HepG2 (cell line): ENCODE measurements around the gene RTEL1. TPM values are rescaled to one million over a fixed set of nuclear protein-coding genes. Genes with fewer than 3 reads are reported as not detected.
A peak's percentile ranks its signal among the peaks of the same experiment; 100 is the strongest.

Experiments used
- CBX2 ChIP-seq, 2 experiments: fragments of 200-600 bp in 1 of 2; sonication (generic); formaldehyde crosslinking in 1 of 2; IDR thresholded peaks; 2 replicates each; pipeline versions ENCODE4 v1.7.0 to v1.8.1; 2018 to 2022; ENCODE audit warnings: low read depth in 2 of 2, low read length in 1 of 2, mild to moderate bottlenecking in 1 of 2, missing genetic modification reagents in 1 of 2
- GABPB1 ChIP-seq: IDR thresholded peaks from 2 replicates; pipeline ENCODE4 v1.6.1; 2016; ENCODE audit warnings: mild to moderate bottlenecking, missing genetic modification reagents, moderate library complexity, missing compliant biosample characterization
- KDM6A ChIP-seq: IDR thresholded peaks from 2 replicates; pipeline ENCODE4 v1.6.1; 2016; ENCODE audit warnings: low read depth
- MTA1 ChIP-seq: sonication (generic); formaldehyde crosslinking; IDR thresholded peaks from 2 replicates; pipeline ENCODE4 v1.4.0; 2020; ENCODE audit warnings: missing genetic modification reagents, mild to moderate bottlenecking, borderline replicate concordance
- MXD4 ChIP-seq: IDR thresholded peaks from 2 replicates; pipeline ENCODE4 v1.6.1; 2016; ENCODE audit warnings: mild to moderate bottlenecking, missing biosample characterization, missing genetic modification reagents
- POLR2AphosphoS2 ChIP-seq: IDR thresholded peaks from 2 replicates; pipeline ENCODE4 v1.6.1; 2011; ENCODE audit warnings: low read depth, low read length, improper control_type of control experiment
- SAP130 ChIP-seq: IDR thresholded peaks from 2 replicates; pipeline ENCODE4 v1.6.1; 2016; ENCODE audit warnings: low read depth
- SOX5 ChIP-seq: IDR thresholded peaks from 2 replicates; pipeline ENCODE4 v1.6.1; 2016; ENCODE audit warnings: borderline replicate concordance
- TCF12 ChIP-seq, 2 experiments: fragments of 450-650 bp in 1 of 2; sonication (generic) in 1 of 2; formaldehyde crosslinking in 1 of 2; IDR thresholded peaks; 2 replicates each; pipeline versions ENCODE4 v1.6.1 to v1.8.0; 2017 to 2022; ENCODE audit warnings: antibody characterized with exemption in 1 of 2, mild to moderate bottlenecking in 1 of 2, missing genetic modification reagents in 1 of 2, moderate library complexity in 1 of 2
- TP53 ChIP-seq: sonication (generic); formaldehyde crosslinking; conservative IDR thresholded peaks from 2 replicates; pipeline ENCODE4 v1.4.0; 2020; ENCODE audit warnings: missing genetic modification reagents
- TRIM24 ChIP-seq: sonication (generic); formaldehyde crosslinking; IDR thresholded peaks from 2 replicates; pipeline ENCODE4 v1.8.0; 2022; ENCODE audit warnings: mild to moderate bottlenecking, missing genetic modification reagents
- ZNF124 ChIP-seq: sonication (generic); formaldehyde crosslinking; IDR thresholded peaks from 2 replicates; pipeline ENCODE4 v1.4.0; 2020; ENCODE audit warnings: missing genetic modification reagents
- ZNF484 ChIP-seq: sonication (generic); formaldehyde crosslinking; IDR thresholded peaks from 2 replicates; pipeline ENCODE4 v1.5.1; 2020; ENCODE audit warnings: mild to moderate bottlenecking, low read depth, missing genetic modification reagents, borderline replicate concordance
- ZNF567 ChIP-seq: sonication (generic); formaldehyde crosslinking; IDR thresholded peaks from 2 replicates; pipeline ENCODE4 v1.8.1; 2023; ENCODE audit warnings: mild to moderate bottlenecking, missing genetic modification reagents, borderline replicate concordance
- ZNF589 ChIP-seq: sonication (generic); formaldehyde crosslinking; conservative IDR thresholded peaks from 2 replicates; pipeline ENCODE4 v1.8.0; 2022; ENCODE audit warnings: mild to moderate bottlenecking, moderate library complexity, missing genetic modification reagents
- ZNF75D ChIP-seq: sonication (generic); formaldehyde crosslinking; IDR thresholded peaks from 2 replicates; pipeline ENCODE4 v1.8.1; 2023; ENCODE audit warnings: missing genetic modification reagents, mild to moderate bottlenecking, borderline replicate concordance
- ZNF883 ChIP-seq: sonication (generic); formaldehyde crosslinking; IDR thresholded peaks from 2 replicates; pipeline ENCODE4 v1.5.1; 2020; ENCODE audit warnings: mild to moderate bottlenecking, missing genetic modification reagents; ENCODE audit errors: not compliant biosample characterization
- polyA plus RNA-seq, 8 experiments: library from polyadenylated mRNA; depleted of rRNA in 3 of 8; stranded (reverse) in 7 of 8; unstranded in 1 of 8; fragments of >200 nt; fragmentation: Illumina TruSeq in 4 of 8; extraction: Trizol in 4 of 8; gene quantifications; 2 replicates each; pipeline versions ENCODE4 v1.2.1 to v1.2.3, GENCODE V29; 2011 to 2016; ENCODE audit warnings: low read depth in 4 of 8, missing spikeins in 1 of 8, mixed read lengths in 1 of 8; ENCODE audit not compliant: insufficient read depth in 1 of 8
- total RNA-seq, 5 experiments: library from RNA; depleted of rRNA; stranded (reverse); fragments of >200 nt; fragmentation: Illumina TruSeq; extraction: Trizol; gene quantifications; 2 replicates each; pipeline ENCODE4 v1.2.3, GENCODE V29; 2016; ENCODE audit warnings: low read depth in 1 of 5
- TF ChIP-seq, protein P1 (sequence below): sonication (generic); formaldehyde crosslinking; IDR thresholded peaks from 2 replicates; pipeline ENCODE4 v1.4.0; 2020; ENCODE audit warnings: missing genetic modification reagents
- TF ChIP-seq, protein P2 (sequence below): sonication (generic); formaldehyde crosslinking; IDR thresholded peaks from 2 replicates; pipeline ENCODE4 v1.4.0; 2020; ENCODE audit warnings: missing genetic modification reagents; ENCODE audit errors: not compliant biosample characterization
- TF ChIP-seq, protein P3 (sequence below): sonication (generic); formaldehyde crosslinking; IDR thresholded peaks from 2 replicates; pipeline ENCODE4 v1.8.1; 2023; ENCODE audit warnings: mild to moderate bottlenecking, inconsistent platforms, moderate library complexity, missing genetic modification reagents, borderline replicate concordance
- TF ChIP-seq, protein P4 (sequence below): sonication (generic); formaldehyde crosslinking; IDR thresholded peaks from 2 replicates; pipeline ENCODE4 v1.4.0; 2020; ENCODE audit warnings: missing genetic modification reagents

RTEL1 gene
- total and polyA plus RNA-seq, 2 of the 13 experiments (the other 11 are each of a cell fraction or from before 2014, with no cell fraction given): 21.8 to 36.4 TPM

DNA sequence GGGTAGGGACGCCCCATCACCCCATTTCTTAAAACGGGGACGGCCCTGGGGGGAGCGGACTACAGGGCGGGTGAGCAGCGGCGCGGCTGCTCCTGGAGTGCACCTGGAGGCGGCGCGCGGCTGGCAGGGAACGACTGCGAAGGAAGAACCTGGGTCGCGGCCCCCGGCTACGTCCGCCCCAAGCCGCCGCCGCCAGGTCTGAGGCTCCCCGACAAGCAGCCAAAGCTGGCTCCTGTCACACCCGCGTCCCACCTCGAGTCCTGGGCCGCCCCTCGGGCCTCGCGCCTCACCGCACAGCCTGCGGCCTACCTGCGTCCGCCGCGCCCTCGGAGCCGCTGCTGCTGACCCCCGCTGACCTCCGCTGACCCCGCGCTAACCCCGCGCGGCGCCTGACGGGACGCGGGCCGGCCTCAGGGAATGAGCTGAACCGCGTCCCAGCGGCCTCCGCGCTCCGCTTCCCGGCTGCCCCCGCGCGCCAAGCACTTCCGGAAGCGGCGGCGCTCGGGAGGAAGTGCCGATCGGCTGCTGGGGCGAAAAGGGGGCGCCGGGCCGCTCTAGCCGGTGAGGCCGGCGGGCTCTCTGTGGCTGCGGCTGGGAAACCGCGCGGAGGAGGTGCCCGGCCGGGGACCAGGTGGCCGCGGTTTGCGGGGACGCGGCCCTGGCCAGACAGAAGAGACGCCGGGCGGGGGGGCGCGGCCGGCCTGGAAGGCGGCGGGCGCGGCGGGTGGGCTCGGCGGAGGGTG lies 49.6 kb downstream of the RTEL1 start, which contains the start of the genes ARFRP1 and ZGPAT (continued):
- TF ChIP-seq TCF12 (IDR thresholded peaks at IDR 0.05) (no peak), TCF12 (CRISPR knock-in tag; IDR thresholded peaks at IDR 0.05) (peak; percentile 94; the same call in 1 of the 2 replicates), TP53 (CRISPR knock-in tag) (no peak), ZNF567 (CRISPR knock-in tag) (peak; percentile 93), MXD4 (CRISPR knock-in tag) (peak; percentile 93), SAP130 (CRISPR knock-in tag) (peak; percentile 99), KDM6A (CRISPR knock-in tag) (no peak), ZNF883 (peak; percentile 94), MTA1 (CRISPR knock-in tag) (peak; percentile 59; the same call in 1 of the 2 replicates), CBX2 (IDR thresholded peaks at IDR 0.05; ENCODE audit: low read depth, low read length) (no peak), CBX2 (CRISPR knock-in tag; IDR thresholded peaks at IDR 0.05; ENCODE audit: low read depth) (no peak), POLR2AphosphoS2 (no peak), SOX5 (CRISPR knock-in tag) (peak; percentile 73), ZNF589 (CRISPR knock-in tag) (no peak; the same call in 1 of the 2 replicates), ZNF124 (CRISPR knock-in tag) (peak; percentile 94), GABPB1 (CRISPR knock-in tag) (peak; percentile 94), TRIM24 (CRISPR knock-in tag) (no peak), ZNF484 (CRISPR knock-in tag) (no peak), ZNF75D (CRISPR knock-in tag) (peak; percentile 78; the same call in 1 of the 2 replicates)
- TF ChIP-seq, protein P1, sequence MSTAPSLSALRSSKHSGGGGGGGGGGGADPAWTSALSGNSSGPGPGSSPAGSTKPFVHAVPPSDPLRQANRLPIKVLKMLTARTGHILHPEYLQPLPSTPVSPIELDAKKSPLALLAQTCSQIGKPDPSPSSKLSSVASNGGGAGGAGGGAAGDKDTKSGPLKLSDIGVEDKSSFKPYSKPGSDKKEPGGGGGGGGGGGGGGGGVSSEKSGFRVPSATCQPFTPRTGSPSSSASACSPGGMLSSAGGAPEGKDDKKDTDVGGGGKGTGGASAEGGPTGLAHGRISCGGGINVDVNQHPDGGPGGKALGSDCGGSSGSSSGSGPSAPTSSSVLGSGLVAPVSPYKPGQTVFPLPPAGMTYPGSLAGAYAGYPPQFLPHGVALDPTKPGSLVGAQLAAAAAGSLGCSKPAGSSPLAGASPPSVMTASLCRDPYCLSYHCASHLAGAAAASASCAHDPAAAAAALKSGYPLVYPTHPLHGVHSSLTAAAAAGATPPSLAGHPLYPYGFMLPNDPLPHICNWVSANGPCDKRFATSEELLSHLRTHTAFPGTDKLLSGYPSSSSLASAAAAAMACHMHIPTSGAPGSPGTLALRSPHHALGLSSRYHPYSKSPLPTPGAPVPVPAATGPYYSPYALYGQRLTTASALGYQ (CRISPR knock-in tag): peak; percentile 93
- TF ChIP-seq, protein P2, sequence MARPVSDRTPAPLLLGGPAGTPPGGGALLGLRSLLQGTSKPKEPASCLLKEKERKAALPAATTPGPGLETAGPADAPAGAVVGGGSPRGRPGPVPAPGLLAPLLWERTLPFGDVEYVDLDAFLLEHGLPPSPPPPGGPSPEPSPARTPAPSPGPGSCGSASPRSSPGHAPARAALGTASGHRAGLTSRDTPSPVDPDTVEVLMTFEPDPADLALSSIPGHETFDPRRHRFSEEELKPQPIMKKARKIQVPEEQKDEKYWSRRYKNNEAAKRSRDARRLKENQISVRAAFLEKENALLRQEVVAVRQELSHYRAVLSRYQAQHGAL (CRISPR knock-in tag): peak; percentile 21
- TF ChIP-seq, protein P3, sequence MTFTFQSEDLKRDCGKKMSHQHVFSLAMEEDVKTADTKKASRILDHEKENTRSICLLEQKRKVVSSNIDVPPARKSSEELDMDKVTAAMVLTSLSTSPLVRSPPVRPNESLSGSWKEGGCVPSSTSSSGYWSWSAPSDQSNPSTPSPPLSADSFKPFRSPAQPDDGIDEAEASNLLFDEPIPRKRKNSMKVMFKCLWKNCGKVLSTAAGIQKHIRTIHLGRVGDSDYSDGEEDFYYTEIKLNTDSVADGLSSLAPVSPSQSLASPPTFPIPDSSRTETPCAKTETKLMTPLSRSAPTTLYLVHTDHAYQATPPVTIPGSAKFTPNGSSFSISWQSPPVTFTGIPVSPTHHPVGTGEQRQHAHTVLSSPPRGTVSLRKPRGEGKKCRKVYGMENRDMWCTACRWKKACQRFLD: peak; percentile 99
- TF ChIP-seq, protein P4, sequence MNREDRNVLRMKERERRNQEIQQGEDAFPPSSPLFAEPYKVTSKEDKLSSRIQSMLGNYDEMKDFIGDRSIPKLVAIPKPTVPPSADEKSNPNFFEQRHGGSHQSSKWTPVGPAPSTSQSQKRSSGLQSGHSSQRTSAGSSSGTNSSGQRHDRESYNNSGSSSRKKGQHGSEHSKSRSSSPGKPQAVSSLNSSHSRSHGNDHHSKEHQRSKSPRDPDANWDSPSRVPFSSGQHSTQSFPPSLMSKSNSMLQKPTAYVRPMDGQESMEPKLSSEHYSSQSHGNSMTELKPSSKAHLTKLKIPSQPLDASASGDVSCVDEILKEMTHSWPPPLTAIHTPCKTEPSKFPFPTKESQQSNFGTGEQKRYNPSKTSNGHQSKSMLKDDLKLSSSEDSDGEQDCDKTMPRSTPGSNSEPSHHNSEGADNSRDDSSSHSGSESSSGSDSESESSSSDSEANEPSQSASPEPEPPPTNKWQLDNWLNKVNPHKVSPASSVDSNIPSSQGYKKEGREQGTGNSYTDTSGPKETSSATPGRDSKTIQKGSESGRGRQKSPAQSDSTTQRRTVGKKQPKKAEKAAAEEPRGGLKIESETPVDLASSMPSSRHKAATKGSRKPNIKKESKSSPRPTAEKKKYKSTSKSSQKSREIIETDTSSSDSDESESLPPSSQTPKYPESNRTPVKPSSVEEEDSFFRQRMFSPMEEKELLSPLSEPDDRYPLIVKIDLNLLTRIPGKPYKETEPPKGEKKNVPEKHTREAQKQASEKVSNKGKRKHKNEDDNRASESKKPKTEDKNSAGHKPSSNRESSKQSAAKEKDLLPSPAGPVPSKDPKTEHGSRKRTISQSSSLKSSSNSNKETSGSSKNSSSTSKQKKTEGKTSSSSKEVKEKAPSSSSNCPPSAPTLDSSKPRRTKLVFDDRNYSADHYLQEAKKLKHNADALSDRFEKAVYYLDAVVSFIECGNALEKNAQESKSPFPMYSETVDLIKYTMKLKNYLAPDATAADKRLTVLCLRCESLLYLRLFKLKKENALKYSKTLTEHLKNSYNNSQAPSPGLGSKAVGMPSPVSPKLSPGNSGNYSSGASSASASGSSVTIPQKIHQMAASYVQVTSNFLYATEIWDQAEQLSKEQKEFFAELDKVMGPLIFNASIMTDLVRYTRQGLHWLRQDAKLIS (CRISPR knock-in tag): no peak; the same call in 1 of the 2 replicates
